Common myeloid progenitor, CD34-positive (primary cell): Measurements from ENCODE around the gene HCAR1.
"Not testable (repeated sequence)": the region's sequence is repeated elsewhere in the genome, so short reads cannot be mapped to it uniquely, and the experiment has no call there.

Experiments
- CTCF ChIA-PET: fragments of 350-600 bp; sonication (Branson Sonifier 250); formaldehyde crosslinking; loops from one replicate; lab custom pipeline; 2021; ENCODE audit warnings: antibody characterized with exemption; lab: Charles Lee
- POLR2A ChIA-PET: fragments of 350-600 bp; sonication (Branson Sonifier 250); formaldehyde crosslinking; loops from one replicate; lab custom pipeline; 2021; ENCODE audit warnings: antibody characterized with exemption; lab: Charles Lee
- DNase-seq, 3 donors: peaks; one replicate each; pipeline versions ENCODE4 v3.0.0 to v3.0.0-alpha.2; 2013
- H3K27ac ChIP-seq, 2 experiments: 1 replicate in 1 of 2; 2 replicates in 1 of 2; pipeline ENCODE4 v1.7.0; 2013; ENCODE audit warnings: inconsistent platforms in 2 of 2, low read length in 2 of 2, mild to moderate bottlenecking in 2 of 2, low read depth in 1 of 2, moderate library complexity in 1 of 2; ENCODE audit not compliant: severe bottlenecking in 2 of 2, insufficient read depth in 1 of 2, poor library complexity in 1 of 2
- H3K27me3 ChIP-seq, 5 experiments: replicated peaks in 2 of 5; 1 replicate in 3 of 5; 2 replicates in 2 of 5; pipeline versions ENCODE4 v1.6.1 to v1.7.0; 2013; ENCODE audit warnings: low read length in 4 of 5, mild to moderate bottlenecking in 2 of 5, moderate library complexity in 2 of 5, inconsistent platforms in 1 of 5; ENCODE audit not compliant: insufficient read depth in 5 of 5, control insufficient read depth in 4 of 5
- H3K36me3 ChIP-seq, 4 experiments: 1 replicate in 2 of 4; 2 replicates in 2 of 4; pipeline versions ENCODE4 v1.6.1 to v1.7.0; 2013; ENCODE audit warnings: low read length in 3 of 4, control low read depth in 1 of 4, mild to moderate bottlenecking in 1 of 4; ENCODE audit not compliant: control insufficient read depth in 4 of 4, insufficient read depth in 4 of 4
- H3K4me1 ChIP-seq, 4 experiments: 1 replicate in 3 of 4; 2 replicates in 1 of 4; pipeline versions ENCODE4 v1.6.1 to v1.7.1; 2013; ENCODE audit warnings: low read length in 3 of 4, mild to moderate bottlenecking in 3 of 4, control low read depth in 1 of 4, inconsistent platforms in 1 of 4, moderate library complexity in 1 of 4; ENCODE audit not compliant: control insufficient read depth in 4 of 4, insufficient read depth in 4 of 4; ENCODE audit errors: control extremely low read depth in 1 of 4
- H3K4me3 ChIP-seq, 7 experiments: 1 replicate in 4 of 7; 2 replicates in 3 of 7; pipeline versions ENCODE4 v1.5.1 to v1.7.0; 2013; ENCODE audit warnings: mild to moderate bottlenecking in 7 of 7, low read length in 6 of 7, moderate library complexity in 6 of 7, inconsistent platforms in 2 of 7, low read depth in 2 of 7, control low read depth in 1 of 7; ENCODE audit not compliant: insufficient read depth in 4 of 7, control insufficient read depth in 1 of 7; ENCODE audit errors: extremely low read depth in 1 of 7
- H3K9me3 ChIP-seq, 5 experiments: 1 replicate in 4 of 5; 2 replicates in 1 of 5; pipeline versions ENCODE4 v1.6.1 to v1.7.1; 2013; ENCODE audit warnings: low read length in 4 of 5, mild to moderate bottlenecking in 2 of 5, inconsistent platforms in 1 of 5, low read depth in 1 of 5, moderate library complexity in 1 of 5; ENCODE audit not compliant: control insufficient read depth in 4 of 5, insufficient read depth in 2 of 5; ENCODE audit errors: control extremely low read depth in 1 of 5
- WGBS: methylation state at CpG from one replicate; pipeline ENCODE4 v1.1.5; 2013; ENCODE audit not compliant: insufficient coverage; 5-methylcytosine and 5-hydroxymethylcytosine counted together

The HCAR1 gene

GRCh38 chr12:122722387-122722786, 8.3 kb downstream of the HCAR1 start:
- POLR2A ChIA-PET, result interaction anchor here (0.7 kb wide), 1 partner anchor 546 kb away, joined by 3 read pairs; no protein-coding TSS in a partner anchor
- Histone ChIP-seq H3K4me1 (peaks cover 6 to 44% (median 34%) of the 10 kb centered on the region in 4 experiments), H3K9me3 (no peaks in the 10 kb centered on the region), H3K27ac (no peak overlapping the region), H3K4me3 (no peak overlapping the region), H3K36me3 (no peaks in the 10 kb centered on the region), H3K27me3 (no peaks in the 10 kb centered on the region)
- DNase-seq, result peak in 2 of 3 donors; percentile 60 to 66
- no CpG with 5 or more reads among the region's 1 CpG for WGBS
- CTCF ChIA-PET, result interaction anchor here (0.8 to 3.4 kb wide), 4 partner anchors 10 to 84 kb away, joined by 3 to 10 read pairs (median 4); partner anchors contain the start of gene DENR

- H3K27me3 ChIP-seq, result no peaks in the 10 kb centered on the region
- DNase-seq, result no peak
- no peak overlapping the region for H3K4me3 ChIP-seq
- ChIA-PET CTCF (interaction anchor here (0.6 to 3.4 kb wide), 2 partner anchors 83 to 1656 kb away, joined by 3 to 10 read pairs; no protein-coding TSS in a partner anchor), POLR2A (interaction anchor here (0.6 kb wide), 1 partner anchor 54 kb away, joined by 3 read pairs; no protein-coding TSS in a partner anchor)
- H3K4me1 ChIP-seq, result peaks cover 2 to 33% (median 28%) of the 10 kb centered on the region in 4 experiments
- WGBS, result 97% methylated on average over 6 of the region's 11 CpGs
- no peaks in the 10 kb centered on the region for H3K9me3 ChIP-seq
- H3K27ac ChIP-seq, result no peak overlapping the region
- no peaks in the 10 kb centered on the region for H3K36me3 ChIP-seq
These were observed 9.5 kb downstream of the HCAR1 start for GRCh38 chr12:122721057-122721545.

GRCh38 chr12:122716658-122717057, 14.0 kb downstream of the HCAR1 start, which contains the start of gene HCAR3:
HCAR3 (minus strand) TSS chr12:122716811; CDS start chr12:122716737, 74 bp downstream.
- POLR2A ChIA-PET, H3K4me3 ChIP-seq, CTCF ChIA-PET, H3K36me3 ChIP-seq, H3K9me3 ChIP-seq, H3K27ac ChIP-seq, H3K4me1 ChIP-seq, H3K27me3 ChIP-seq: not testable (repeated sequence)
- WGBS, result 100% methylated on average over 2 of the region's 10 CpGs
- peak in 1 of 3 donors; percentile 32 for DNase-seq

GRCh38 chr12:122715211-122715610, 15.4 kb downstream of the HCAR1 start:
- H3K4me1 ChIP-seq, POLR2A ChIA-PET, CTCF ChIA-PET, H3K27me3 ChIP-seq, H3K9me3 ChIP-seq, H3K36me3 ChIP-seq, H3K4me3 ChIP-seq, H3K27ac ChIP-seq, DNase-seq: not testable (repeated sequence)
- WGBS, result 97% methylated on average over 6 of the region's 6 CpGs

GRCh38 chr12:122713491-122714188, 17.0 kb downstream of the HCAR1 start:
- CTCF ChIA-PET, POLR2A ChIA-PET, H3K4me1 ChIP-seq, H3K36me3 ChIP-seq, H3K27me3 ChIP-seq, H3K4me3 ChIP-seq, H3K27ac ChIP-seq, DNase-seq, H3K9me3 ChIP-seq: not testable (repeated sequence)
- no CpG with 5 or more reads among the region's 10 CpGs for WGBS

GRCh38 chr12:122711266-122711665, 19.4 kb downstream of the HCAR1 start:
- POLR2A ChIA-PET, result interaction anchor here (1.0 kb wide), 1 partner anchor 38 kb away, joined by 3 read pairs; no protein-coding TSS in a partner anchor
- peak in 2 of 3 donors; percentile 53 to 67 for DNase-seq
- H3K27ac ChIP-seq, H3K4me1 ChIP-seq, H3K27me3 ChIP-seq, H3K36me3 ChIP-seq, CTCF ChIA-PET, H3K4me3 ChIP-seq, H3K9me3 ChIP-seq: not testable (repeated sequence)
- WGBS, result 67% methylated on average over 1 of the region's 1 CpG

- H3K4me3 ChIP-seq, H3K9me3 ChIP-seq, DNase-seq, H3K36me3 ChIP-seq, CTCF ChIA-PET, H3K27ac ChIP-seq, H3K27me3 ChIP-seq, H3K4me1 ChIP-seq: not testable (repeated sequence)
- 100% methylated on average over 2 of the region's 2 CpGs for WGBS
- POLR2A ChIA-PET, result interaction anchor here (1.0 kb wide), 1 partner anchor 39 kb away, joined by 3 read pairs; no protein-coding TSS in a partner anchor
These were observed 20.3 kb downstream of the HCAR1 start for GRCh38 chr12:122710341-122710740.
